ENCODE data around the gene AKR7A3.

Gene AKR7A3

GRCh38 chr1:19251305-19252196, 37.0 kb downstream of the AKR7A3 start, which contains the start of the genes EMC1 and MRTO4:
Gene EMC1, minus strand, starts transcription at chr1:19251524. Its CDS starts 15 bp downstream, at chr1:19251509.
Gene MRTO4, plus strand, starts transcription at chr1:19251805. Its CDS starts 31 bp downstream, at chr1:19251836.
- DNase-seq, result peak; percentile 88

- no peak for DNase-seq
These were observed 37.8 kb downstream of the AKR7A3 start for GRCh38 chr1:19250629-19251304.

- DNase-seq, result peak; percentile 36
These were observed 47.7 kb downstream of the AKR7A3 start for GRCh38 chr1:19240673-19241538.

GRCh38 chr1:19239876-19240275, 48.7 kb downstream of the AKR7A3 start:
- no peak for DNase-seq

GRCh38 chr1:19234224-19234623, 54.3 kb downstream of the AKR7A3 start:
- DNase-seq, result no peak
